B cell (primary cell): ENCODE data around the gene RTN4.

Experiments used
- EZH2 ChIP-seq: IDR thresholded peaks from 2 replicates; pipeline ENCODE4 v1.6.1; 2012; ENCODE audit warnings: borderline replicate concordance, low read depth, mild to moderate bottlenecking, moderate library complexity, low read length; ENCODE audit not compliant: insufficient read depth, poor library complexity, severe bottlenecking
- TF ChIP-seq, protein P1 (sequence below): fragments of 200-600 bp; IDR thresholded peaks from one replicate; pipeline ENCODE4 v1.8.0; 2022; ENCODE audit warnings: antibody characterized with exemption, mild to moderate bottlenecking

GRCh38 chr2:55025082-55025481, 25.2 kb downstream of the RTN4 start:
- TF ChIP-seq, protein P1, sequence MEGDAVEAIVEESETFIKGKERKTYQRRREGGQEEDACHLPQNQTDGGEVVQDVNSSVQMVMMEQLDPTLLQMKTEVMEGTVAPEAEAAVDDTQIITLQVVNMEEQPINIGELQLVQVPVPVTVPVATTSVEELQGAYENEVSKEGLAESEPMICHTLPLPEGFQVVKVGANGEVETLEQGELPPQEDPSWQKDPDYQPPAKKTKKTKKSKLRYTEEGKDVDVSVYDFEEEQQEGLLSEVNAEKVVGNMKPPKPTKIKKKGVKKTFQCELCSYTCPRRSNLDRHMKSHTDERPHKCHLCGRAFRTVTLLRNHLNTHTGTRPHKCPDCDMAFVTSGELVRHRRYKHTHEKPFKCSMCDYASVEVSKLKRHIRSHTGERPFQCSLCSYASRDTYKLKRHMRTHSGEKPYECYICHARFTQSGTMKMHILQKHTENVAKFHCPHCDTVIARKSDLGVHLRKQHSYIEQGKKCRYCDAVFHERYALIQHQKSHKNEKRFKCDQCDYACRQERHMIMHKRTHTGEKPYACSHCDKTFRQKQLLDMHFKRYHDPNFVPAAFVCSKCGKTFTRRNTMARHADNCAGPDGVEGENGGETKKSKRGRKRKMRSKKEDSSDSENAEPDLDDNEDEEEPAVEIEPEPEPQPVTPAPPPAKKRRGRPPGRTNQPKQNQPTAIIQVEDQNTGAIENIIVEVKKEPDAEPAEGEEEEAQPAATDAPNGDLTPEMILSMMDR = no peak
- no peak for TF ChIP-seq EZH2
